Astrocyte (in vitro differentiated cells and primary cell): ENCODE measurements around the gene HMG20A.

Experiments used
- CTCF ChIP-seq: IDR thresholded peaks from 2 replicates; pipeline ENCODE4 v1.5.1; 2011; ENCODE audit warnings: low read depth, mild to moderate bottlenecking, inconsistent platforms, low read length, moderate library complexity; ENCODE audit not compliant: insufficient read depth
- EZH2 ChIP-seq: IDR thresholded peaks from 2 replicates; pipeline ENCODE4 v1.6.1; 2012; ENCODE audit warnings: mild to moderate bottlenecking, low read length, inconsistent platforms; ENCODE audit not compliant: insufficient read depth

GRCh38 chr15:77487888-77488287 is 67.2 kb downstream of the HMG20A start:
- TF ChIP-seq CTCF (no peak), EZH2 (no peak)
